Neuronal stem cell (in vitro differentiated cells): ENCODE measurements around the gene CREB1.

Experiments
- DNase-seq: peaks from one replicate; pipeline ENCODE4 v3.0.0-alpha.2; 2013; ENCODE audit warnings: low spot score
- H2AFZ ChIP-seq: one replicate; pipeline ENCODE4 v1.6.1; 2013; ENCODE audit warnings: mild to moderate bottlenecking, low read length, inconsistent platforms
- H2AK5ac ChIP-seq: 2 replicates; pipeline ENCODE4 v1.6.1; 2013; ENCODE audit warnings: low read depth, mild to moderate bottlenecking, inconsistent platforms, low read length, moderate library complexity, mixed read lengths
- H2BK120ac ChIP-seq: 2 replicates; pipeline ENCODE4 v1.6.1; 2013; ENCODE audit warnings: low read depth, mild to moderate bottlenecking, inconsistent platforms, low read length, moderate library complexity, mixed read lengths
- H2BK12ac ChIP-seq: one replicate; pipeline ENCODE4 v1.6.1; 2013; ENCODE audit warnings: low read length, inconsistent platforms
- H2BK15ac ChIP-seq: 2 replicates; pipeline ENCODE4 v1.6.1; 2013; ENCODE audit warnings: mild to moderate bottlenecking, low read length, inconsistent platforms, mixed read lengths
- H2BK5ac ChIP-seq: one replicate; pipeline ENCODE4 v1.6.1; 2013; ENCODE audit warnings: inconsistent platforms, mild to moderate bottlenecking, low read length, moderate library complexity
- H3K14ac ChIP-seq: one replicate; pipeline ENCODE4 v1.6.1; 2013; ENCODE audit warnings: low read length, inconsistent platforms
- H3K18ac ChIP-seq: 2 replicates; pipeline ENCODE4 v1.6.1; 2013; ENCODE audit warnings: low read length, inconsistent platforms
- H3K23ac ChIP-seq: 2 replicates; pipeline ENCODE4 v1.6.1; 2013; ENCODE audit warnings: low read depth, mild to moderate bottlenecking, mixed read lengths, low read length, inconsistent platforms; ENCODE audit not compliant: poor library complexity
- H3K27ac ChIP-seq: replicated peaks from 3 replicates; pipeline ENCODE4 v1.5.1; 2013; ENCODE audit warnings: low read length, inconsistent platforms
- H3K27me3 ChIP-seq, 3 experiments: 2 replicates each; pipeline ENCODE4 v1.6.1; 2013; ENCODE audit warnings: low read length in 3 of 3, mild to moderate bottlenecking in 2 of 3, inconsistent platforms in 1 of 3, low read depth in 1 of 3, mixed read lengths in 1 of 3, moderate library complexity in 1 of 3; ENCODE audit not compliant: control insufficient read depth in 3 of 3, insufficient read depth in 3 of 3
- H3K36me3 ChIP-seq, 2 donors: replicated peaks in 1 of 2; 2 replicates each; pipeline ENCODE4 v1.6.1; 2013; ENCODE audit warnings: low read length in 2 of 2; ENCODE audit not compliant: control insufficient read depth in 2 of 2, insufficient read depth in 2 of 2
- H3K4ac ChIP-seq: 2 replicates; pipeline ENCODE4 v1.6.1; 2013; ENCODE audit warnings: inconsistent platforms, mild to moderate bottlenecking, low read length, moderate library complexity
- H3K4me1 ChIP-seq, 2 donors: 1 replicate in 1 of 2; 2 replicates in 1 of 2; pipeline ENCODE4 v1.6.1; 2013; ENCODE audit warnings: low read length in 2 of 2, low read depth in 1 of 2; ENCODE audit not compliant: control insufficient read depth in 2 of 2, insufficient read depth in 1 of 2
- H3K4me2 ChIP-seq: one replicate; pipeline ENCODE4 v1.6.1; 2013; ENCODE audit warnings: mild to moderate bottlenecking, low read length, inconsistent platforms; ENCODE audit not compliant: insufficient read depth, poor library complexity, severe bottlenecking
- H3K4me3 ChIP-seq, 2 donors: 2 replicates each; pipeline ENCODE4 v1.5.1; 2013; ENCODE audit warnings: low read length in 2 of 2, mild to moderate bottlenecking in 2 of 2, inconsistent platforms in 1 of 2, moderate library complexity in 1 of 2
- H3K79me1 ChIP-seq: one replicate; pipeline ENCODE4 v1.6.1; 2013; ENCODE audit warnings: low read depth, mild to moderate bottlenecking, inconsistent platforms, low read length, moderate library complexity
- H3K9ac ChIP-seq: one replicate; pipeline ENCODE4 v1.6.1; 2013; ENCODE audit warnings: mild to moderate bottlenecking, low read depth, low read length, inconsistent platforms; ENCODE audit not compliant: poor library complexity
- H3K9me3 ChIP-seq, 2 donors: replicated peaks in 1 of 2; 2 replicates each; pipeline versions ENCODE3 to v1.6.1; 2013; ENCODE audit warnings: low read length in 2 of 2, mild to moderate bottlenecking in 2 of 2, inconsistent platforms in 1 of 2, low read depth in 1 of 2, mixed read lengths in 1 of 2, moderate library complexity in 1 of 2; ENCODE audit not compliant: control insufficient read depth in 2 of 2, insufficient read depth in 1 of 2
- H4K8ac ChIP-seq: one replicate; pipeline ENCODE4 v1.6.1; 2013; ENCODE audit warnings: low read depth, mild to moderate bottlenecking, inconsistent platforms, low read length, moderate library complexity
- H4K91ac ChIP-seq: one replicate; pipeline ENCODE4 v1.6.1; 2013; ENCODE audit warnings: low read length, low read depth, mild to moderate bottlenecking, inconsistent platforms; ENCODE audit not compliant: poor library complexity
- WGBS, 2 donors: extraction: QIAGEN DNeasy Blood & Tissue Kit; methylation state at CpG; one replicate each; pipeline ENCODE4 v1.1.7; 2013; ENCODE audit warnings: missing lambda C conversion rate in 2 of 2, mixed read lengths in 1 of 2; ENCODE audit not compliant: insufficient read length in 2 of 2, insufficient replicate concordance in 1 of 2; ENCODE audit errors: extremely low coverage in 2 of 2; 5-methylcytosine and 5-hydroxymethylcytosine counted together

The CREB1 gene

GRCh38 chr2:207531032-207531952 is 1.5 kb downstream of the CREB1 start:
- H3K4me2 ChIP-seq, result peak overlapping the region; percentile 60
- DNase-seq, result no peak

GRCh38 chr2:207532676-207533075 is 2.9 kb downstream of the CREB1 start:
- no peak overlapping the region for H4K91ac ChIP-seq
- H3K27me3 ChIP-seq, result peaks cover 0 to 9% (median 0%) of the 10 kb centered on the region in 3 experiments
- H3K36me3 ChIP-seq, result peaks cover 0 to 49% of the 10 kb centered on the region in 2 donors
- H2BK120ac ChIP-seq, result no peak overlapping the region
- H3K23ac ChIP-seq, result no peak overlapping the region
- H3K9ac ChIP-seq, result no peak overlapping the region
- no peak overlapping the region for H3K4me3 ChIP-seq
- WGBS, 2 donors, result no CpG with 5 or more reads among the region's 9 CpGs
- H3K4me2 ChIP-seq, result no peak overlapping the region
- no peak overlapping the region for H2BK15ac ChIP-seq
- H3K4me1 ChIP-seq, result peaks cover 0 to 5% of the 10 kb centered on the region in 2 donors
- peaks cover 3% of the 10 kb centered on the region for H3K79me1 ChIP-seq
- peaks cover 2 to 7% of the 10 kb centered on the region in 2 donors for H3K9me3 ChIP-seq
- H3K14ac ChIP-seq, result no peak overlapping the region
- no peak overlapping the region for H2BK12ac ChIP-seq
- H3K4ac ChIP-seq, result no peak overlapping the region
- H4K8ac ChIP-seq, result no peak overlapping the region
- H3K18ac ChIP-seq, result no peak overlapping the region
- no peak overlapping the region for H3K27ac ChIP-seq
- no peak overlapping the region for H2BK5ac ChIP-seq
- H2AK5ac ChIP-seq, result no peak overlapping the region
- DNase-seq, result no peak
- no peak overlapping the region for H2AFZ ChIP-seq

More at GRCh38 chr2:207531032-207531952, 1.5 kb downstream of the CREB1 start:
- H2BK15ac ChIP-seq, result no peak overlapping the region
- H2BK120ac ChIP-seq, result no peak overlapping the region
- peaks cover 0 to 9% (median 0%) of the 10 kb centered on the region in 3 experiments for H3K27me3 ChIP-seq
- H4K91ac ChIP-seq, result no peak overlapping the region
- H3K9ac ChIP-seq, result peak overlapping the region; percentile 34
- H3K23ac ChIP-seq, result no peak overlapping the region
- H3K9me3 ChIP-seq, result peaks cover 2 to 7% of the 10 kb centered on the region in 2 donors
- no peak overlapping the region for H2AFZ ChIP-seq
- H3K79me1 ChIP-seq, result peaks cover 3% of the 10 kb centered on the region
- H3K36me3 ChIP-seq, result peaks cover 0 to 39% of the 10 kb centered on the region in 2 donors
- H3K4me3 ChIP-seq, result peak overlapping the region; percentile 91 to 95
- H2BK5ac ChIP-seq, result no peak overlapping the region
- no peak overlapping the region for H2AK5ac ChIP-seq
- H3K4ac ChIP-seq, result no peak overlapping the region
- no peak overlapping the region for H2BK12ac ChIP-seq
- no peak overlapping the region for H3K14ac ChIP-seq
- peaks cover 0 to 5% of the 10 kb centered on the region in 2 donors for H3K4me1 ChIP-seq
- H3K18ac ChIP-seq, result no peak overlapping the region
- WGBS, 2 donors, result no CpG with 5 or more reads among the region's 20 CpGs
- no peak overlapping the region for H3K27ac ChIP-seq
- H4K8ac ChIP-seq, result no peak overlapping the region

- no peak overlapping the region for H3K4me3 ChIP-seq
- no CpG with 5 or more reads among the region's 2 CpGs for WGBS, 2 donors
- H2AK5ac ChIP-seq, result no peak overlapping the region
- H3K14ac ChIP-seq, result no peak overlapping the region
- H4K91ac ChIP-seq, result no peak overlapping the region
- H2AFZ ChIP-seq, result no peak overlapping the region
- H2BK120ac ChIP-seq, result no peak overlapping the region
- peaks cover 3% of the 10 kb centered on the region for H3K79me1 ChIP-seq
- no peak overlapping the region for H3K18ac ChIP-seq
- peaks cover 0 to 13% of the 10 kb centered on the region in 2 donors for H3K9me3 ChIP-seq
- H3K23ac ChIP-seq, result no peak overlapping the region
- no peak overlapping the region for H3K4me2 ChIP-seq
- H2BK5ac ChIP-seq, result no peak overlapping the region
- H2BK12ac ChIP-seq, result no peak overlapping the region
- peaks cover 0 to 57% of the 10 kb centered on the region in 2 donors for H3K36me3 ChIP-seq
- no peak overlapping the region for H3K4ac ChIP-seq
- no peaks in the 10 kb centered on the region for H3K4me1 ChIP-seq
- DNase-seq, result no peak
- H2BK15ac ChIP-seq, result no peak overlapping the region
- H3K9ac ChIP-seq, result no peak overlapping the region
- H3K27me3 ChIP-seq, result peaks cover 0 to 4% (median 0%) of the 10 kb centered on the region in 3 experiments
- H4K8ac ChIP-seq, result no peak overlapping the region
- no peak overlapping the region for H3K27ac ChIP-seq
These were observed 3.8 kb downstream of the CREB1 start for GRCh38 chr2:207533461-207534008.

- H3K18ac ChIP-seq, result no peak overlapping the region
- H3K36me3 ChIP-seq, result peaks cover 0 to 65% of the 10 kb centered on the region in 2 donors
- no peak overlapping the region for H3K27ac ChIP-seq
- no peak overlapping the region for H4K8ac ChIP-seq
- no peak overlapping the region for H4K91ac ChIP-seq
- H2AK5ac ChIP-seq, result no peak overlapping the region
- peaks cover 3% of the 10 kb centered on the region for H3K79me1 ChIP-seq
- H2AFZ ChIP-seq, result no peak overlapping the region
- no peak overlapping the region for H2BK5ac ChIP-seq
- no peak overlapping the region for H3K14ac ChIP-seq
- H3K4me2 ChIP-seq, result no peak overlapping the region
- H3K27me3 ChIP-seq, result no peaks in the 10 kb centered on the region
- H3K9ac ChIP-seq, result no peak overlapping the region
- H2BK120ac ChIP-seq, result no peak overlapping the region
- no peak overlapping the region for H2BK15ac ChIP-seq
- H3K4me3 ChIP-seq, result no peak overlapping the region
- no peaks in the 10 kb centered on the region for H3K4me1 ChIP-seq
- peaks cover 0 to 20% of the 10 kb centered on the region in 2 donors for H3K9me3 ChIP-seq
- no CpG with 5 or more reads among the region's 3 CpGs for WGBS, 2 donors
- H3K23ac ChIP-seq, result no peak overlapping the region
- no peak overlapping the region for H2BK12ac ChIP-seq
- no peak for DNase-seq
- no peak overlapping the region for H3K4ac ChIP-seq
These were observed 4.7 kb downstream of the CREB1 start for GRCh38 chr2:207534417-207534816.
